NCI-H187 (cell line): Measurements from ENCODE around the gene MYO1D.

Experiments
- DNase-seq, 2 experiments: peaks; one replicate each; lab custom pipeline; 2025; lab: John Stamatoyannopoulos, UW

The MYO1D gene

GRCh38 chr17:32488177-32488542 is 388.8 kb downstream of the MYO1D start:
- no peak for DNase-seq

GRCh38 chr17:32487473-32488176 is 389.3 kb downstream of the MYO1D start:
- DNase-seq: no peak

- peak in 1 of 2 experiments; percentile 65 for DNase-seq
Observed at GRCh38 chr17:32486701-32487472, 390.0 kb downstream of the MYO1D start, which contains the start of gene CDK5R1. CDK5R1 (plus strand) TSS chr17:32486993; CDS start chr17:32487621, 628 bp downstream.

DNA sequence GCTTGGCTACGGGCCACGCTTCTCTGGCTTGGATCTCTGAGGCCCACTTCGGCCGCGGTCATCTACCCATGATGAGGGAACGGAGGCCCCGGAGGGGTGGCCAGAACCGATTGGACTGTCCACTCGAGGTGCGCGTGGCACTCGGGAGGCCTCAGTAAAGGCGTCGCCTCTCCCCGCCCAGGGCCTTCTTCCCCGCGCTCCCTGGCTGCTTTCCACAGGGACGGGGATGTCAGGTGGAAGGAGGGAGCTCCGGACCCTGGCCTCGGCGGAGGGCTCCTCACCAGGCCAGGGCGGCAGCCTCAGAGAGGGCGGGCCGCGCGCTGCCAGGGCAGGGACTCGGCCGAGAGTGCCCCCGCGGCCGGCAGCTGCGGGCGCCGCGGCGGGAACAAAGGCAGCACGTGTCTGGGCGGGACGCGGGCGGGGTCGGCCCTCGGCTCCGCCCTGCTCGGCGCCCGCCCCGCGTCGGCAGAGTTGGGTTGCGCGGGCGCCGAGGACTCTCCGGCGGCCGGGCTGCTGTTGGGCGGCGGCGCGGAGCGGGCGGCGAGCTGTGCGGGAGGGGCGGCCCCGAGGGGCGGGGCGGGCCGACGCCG is 390.7 kb downstream of the MYO1D start:
- peak; percentile 29 to 65 for DNase-seq

GRCh38 chr17:32485261-32486110 is 391.4 kb downstream of the MYO1D start:
- DNase-seq: no peak

DNA sequence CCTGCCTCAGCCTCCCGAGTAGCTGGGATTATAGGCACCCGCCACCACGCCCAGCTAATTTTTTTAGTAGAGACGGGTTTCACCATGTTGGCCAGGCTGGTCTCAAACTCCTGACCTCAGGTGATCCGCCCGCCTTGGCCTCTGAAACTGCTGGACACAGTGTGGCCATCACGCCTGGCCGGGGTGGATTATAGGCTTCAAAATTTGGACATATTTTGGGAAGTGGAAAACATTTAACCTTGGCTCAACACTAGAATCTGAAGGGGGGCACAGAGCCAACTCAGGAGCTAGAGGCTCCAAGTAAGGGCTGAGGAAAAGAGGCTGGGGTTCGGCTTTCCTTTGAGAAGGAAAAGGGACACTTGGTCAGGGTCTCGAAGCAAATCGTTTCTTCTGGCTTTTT is 392.3 kb downstream of the MYO1D start:
- no peak for DNase-seq

- DNase-seq: no peak
Observed at GRCh38 chr17:32484041-32484461, 392.9 kb downstream of the MYO1D start.

- DNase-seq: peak; percentile 25 to 29
Observed at GRCh38 chr17:32483451-32484019, 393.4 kb downstream of the MYO1D start.

DNA sequence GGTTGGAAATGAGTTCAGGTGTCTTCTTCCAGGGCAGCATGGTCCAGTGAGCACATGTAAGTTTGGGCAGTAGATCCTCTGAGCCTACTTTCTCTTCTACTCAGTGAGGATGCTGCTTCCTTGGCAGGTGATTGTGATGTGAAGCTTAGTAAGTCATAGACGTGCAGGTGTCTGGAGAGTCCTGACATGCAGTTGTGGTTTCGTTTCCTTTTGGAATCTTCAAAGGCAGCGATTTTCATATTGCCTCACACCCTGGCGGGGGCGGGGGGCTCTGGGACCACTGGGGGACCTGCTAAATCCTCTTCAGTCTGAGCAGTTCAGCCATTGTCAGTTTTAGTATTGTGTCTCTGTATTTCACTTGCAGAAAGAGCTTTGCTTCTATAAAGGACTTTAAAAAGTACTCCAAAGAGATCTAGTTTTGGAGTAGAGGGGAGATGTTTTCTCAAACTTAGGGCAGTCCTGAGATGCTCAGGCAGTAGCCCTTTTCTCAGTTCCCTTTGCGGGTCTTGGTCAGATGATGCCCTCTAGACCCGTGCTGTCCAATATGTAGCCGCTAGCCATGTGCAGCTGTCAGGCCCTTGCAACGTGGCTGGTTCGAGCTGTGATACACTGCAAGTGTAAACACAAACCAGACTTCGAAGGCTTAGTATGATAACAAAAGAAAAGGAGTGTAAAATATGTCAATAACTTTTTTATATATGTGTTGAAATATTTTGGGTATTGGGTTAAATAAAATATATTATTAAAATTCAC is 394.2 kb downstream of the MYO1D start:
- DNase-seq: no peak

GRCh38 chr17:32481193-32481592 is 395.7 kb downstream of the MYO1D start:
- DNase-seq: no peak

- DNase-seq: no peak
Observed at GRCh38 chr17:32479074-32479617, 397.8 kb downstream of the MYO1D start.

- no peak for DNase-seq
Observed at GRCh38 chr17:32477220-32477619, 399.7 kb downstream of the MYO1D start.

GRCh38 chr17:32475258-32475657 is 401.7 kb downstream of the MYO1D start:
- no peak for DNase-seq

DNA sequence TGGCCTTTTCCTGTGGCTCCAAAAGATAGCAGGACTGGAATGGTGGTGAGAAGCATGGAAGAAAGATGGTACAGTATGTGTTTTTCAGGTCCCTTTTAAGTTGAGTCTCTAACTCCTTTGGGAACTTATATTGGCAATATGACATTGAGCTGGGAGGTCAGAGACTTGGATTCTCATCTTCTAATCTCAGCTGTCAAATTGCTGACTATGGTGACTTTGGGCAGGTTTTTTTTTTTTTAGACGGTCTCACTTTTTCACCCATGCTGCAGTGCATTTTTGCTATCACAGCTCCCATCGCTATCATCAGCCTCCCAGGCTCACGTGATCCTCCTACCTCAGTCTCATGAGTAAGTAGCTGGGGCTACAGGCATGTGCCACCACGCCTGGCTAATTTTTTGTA is 405.3 kb downstream of the MYO1D start:
- DNase-seq: no peak

- no peak for DNase-seq
Observed at GRCh38 chr17:32470405-32471167, 406.3 kb downstream of the MYO1D start.

- DNase-seq: no peak
Observed at GRCh38 chr17:32467949-32468348, 409.0 kb downstream of the MYO1D start.

GRCh38 chr17:32464374-32464773 is 412.6 kb downstream of the MYO1D start:
- DNase-seq: no peak

DNA sequence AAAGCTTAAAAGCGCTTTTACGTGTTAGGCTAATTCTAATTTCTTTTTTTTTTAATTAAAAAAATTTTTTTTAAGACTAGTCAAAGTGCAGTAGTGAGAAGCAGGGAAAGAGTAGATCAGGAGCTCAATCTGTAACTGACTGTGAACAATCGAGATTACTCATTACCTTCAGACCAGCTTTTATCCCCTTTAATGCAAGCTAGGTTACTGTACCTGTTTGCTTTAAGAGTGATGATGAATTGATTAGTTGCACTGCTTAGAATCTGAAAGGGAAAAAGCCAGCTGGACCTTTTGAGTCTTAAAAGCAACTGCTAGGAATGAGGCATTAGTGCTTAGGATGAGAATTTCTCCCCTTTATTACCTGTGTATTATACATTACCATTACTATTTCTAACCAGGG is 413.6 kb downstream of the MYO1D start:
- DNase-seq: no peak

DNA sequence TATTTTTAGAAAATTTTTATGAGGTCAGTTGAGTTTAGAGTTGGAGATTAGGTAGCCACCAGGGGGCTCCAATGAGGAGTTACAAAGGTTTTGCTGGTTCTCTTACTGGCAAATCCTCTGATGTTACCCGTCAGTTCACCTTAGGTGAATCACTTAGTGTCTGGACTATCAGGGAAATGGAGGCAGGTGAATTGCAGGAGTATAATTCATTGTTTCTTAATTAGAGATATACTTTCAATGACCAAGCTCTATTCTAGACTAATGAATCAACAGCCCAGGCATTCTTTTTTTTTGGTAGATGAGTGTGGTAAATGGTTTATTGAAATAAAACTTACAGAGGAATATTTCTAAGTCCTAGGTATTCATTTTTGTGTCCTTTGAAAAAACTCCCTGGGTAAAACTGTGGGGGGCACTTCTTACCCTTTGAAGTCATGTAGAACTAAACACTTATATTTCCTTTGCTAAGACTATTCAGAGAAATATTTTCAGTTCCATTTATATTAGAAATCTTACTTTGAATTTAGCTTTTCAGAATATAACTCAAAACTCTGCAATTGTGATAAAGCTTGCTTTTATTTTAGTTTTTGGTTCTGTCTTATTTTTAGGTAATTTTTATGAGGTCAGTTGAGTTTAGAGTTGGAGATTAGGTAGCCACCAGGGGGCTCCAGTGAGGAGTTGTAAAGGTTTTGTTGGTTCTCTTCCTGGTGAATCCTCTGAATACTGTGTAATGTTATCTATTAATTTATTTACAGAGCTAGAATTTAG is 414.9 kb downstream of the MYO1D start:
- DNase-seq: no peak
